HG03139 (cell line): ENCODE data around the gene OR5B21.

Experiments used
- ATAC-seq: cut with Tn5 transposase; IDR thresholded peaks from one replicate; pipeline ENCODE4 v1.9.1; 2021; ENCODE audit not compliant: unreplicated experiment

Gene OR5B21

GRCh38 chr11:58494101-58494500 lies 13.8 kb downstream of the OR5B21 start:
- ATAC-seq = no peak

GRCh38 chr11:58493676-58494075 lies 14.2 kb downstream of the OR5B21 start:
- no peak for ATAC-seq

GRCh38 chr11:58490827-58491226 lies 17.1 kb downstream of the OR5B21 start:
- no peak for ATAC-seq

GRCh38 chr11:58487170-58487569 lies 20.7 kb downstream of the OR5B21 start:
- ATAC-seq = no peak

- no peak for ATAC-seq
These were observed 21.9 kb downstream of the OR5B21 start for GRCh38 chr11:58485961-58486360.

GRCh38 chr11:58471892-58472291 lies 36.0 kb downstream of the OR5B21 start:
- ATAC-seq = no peak

GRCh38 chr11:58466293-58466692 lies 41.6 kb downstream of the OR5B21 start:
- ATAC-seq = no peak

GRCh38 chr11:58465690-58466089 lies 42.2 kb downstream of the OR5B21 start:
- no peak for ATAC-seq
